Sciatic nerve (tissue), 2 donors: ENCODE data around the gene KCNJ4. TPM values are rescaled to one million over a fixed set of nuclear protein-coding genes. Genes with fewer than 3 reads are reported as not detected.
A peak's percentile ranks its signal among the peaks of the same experiment; 100 is the strongest.
"Not testable (repeated sequence)": the region's sequence is repeated elsewhere in the genome, so short reads cannot be mapped to it uniquely, and the experiment has no call there.

Source experiments
- ATAC-seq: fragments of 200-7000 bp; cut with Tn5 transposase; one replicate; pipeline ENCODE4 v1.9.1; 2020; ENCODE audit warnings: mild to moderate bottlenecking, moderate library complexity
- DNase-seq: peaks from one replicate; pipeline ENCODE4 v3.0.0-alpha.2; 2020; ENCODE audit warnings: low spot score
- intact Hi-C: fragments of 100-400 bp; cut with DNase I; formaldehyde crosslinking; loops from one replicate; pipeline ENCODE4 v1.14.2; 2022
- total RNA-seq: library from RNA; stranded (reverse); fragmentation: NEBNext Ultra II Directional; extraction: Animal tissue kit (Norgen Biotek cat#: 25700); gene quantifications from one replicate; pipeline ENCODE4 v1.2.1, GENCODE V29; 2021
- donor health status: DM: no; HTN: no; CAD: no.
- donor health status: DM: no; HTN: no; CAD: no.

KCNJ4 gene
- total RNA-seq, 1 donor from 2014 or later, result 0.71 TPM

- DNase-seq, result no peak
- intact Hi-C loops, result no loop called here
- no peak for ATAC-seq
Measured at GRCh38 chr22:38418589-38418988, 36.4 kb downstream of the KCNJ4 start.

GRCh38 chr22:38417252-38418060 lies 37.5 kb downstream of the KCNJ4 start:
- ATAC-seq, result no peak
- intact Hi-C loops, result no loop called here
- peak; percentile 52 for DNase-seq

- intact Hi-C loops, result no loop called here
- no peak for ATAC-seq
- DNase-seq, result peak; percentile 34
Measured at GRCh38 chr22:38416621-38417251, 38.3 kb downstream of the KCNJ4 start.

- peak; percentile 55 for DNase-seq
- ATAC-seq, result peak; percentile 18
Measured at GRCh38 chr22:38415561-38416321, 39.3 kb downstream of the KCNJ4 start.

GRCh38 chr22:38415046-38415445 lies 40.0 kb downstream of the KCNJ4 start:
- ATAC-seq, result no peak
- peak; percentile 45 for DNase-seq
- intact Hi-C loops, result no loop called here

More at GRCh38 chr22:38415561-38416321, 39.3 kb downstream of the KCNJ4 start:
- intact Hi-C loops, result no loop called here

- DNase-seq (peak; percentile 49), ATAC-seq (no peak)
- intact Hi-C loops, result no loop called here
Measured at GRCh38 chr22:38414009-38414395, 41.0 kb downstream of the KCNJ4 start.

DNA sequence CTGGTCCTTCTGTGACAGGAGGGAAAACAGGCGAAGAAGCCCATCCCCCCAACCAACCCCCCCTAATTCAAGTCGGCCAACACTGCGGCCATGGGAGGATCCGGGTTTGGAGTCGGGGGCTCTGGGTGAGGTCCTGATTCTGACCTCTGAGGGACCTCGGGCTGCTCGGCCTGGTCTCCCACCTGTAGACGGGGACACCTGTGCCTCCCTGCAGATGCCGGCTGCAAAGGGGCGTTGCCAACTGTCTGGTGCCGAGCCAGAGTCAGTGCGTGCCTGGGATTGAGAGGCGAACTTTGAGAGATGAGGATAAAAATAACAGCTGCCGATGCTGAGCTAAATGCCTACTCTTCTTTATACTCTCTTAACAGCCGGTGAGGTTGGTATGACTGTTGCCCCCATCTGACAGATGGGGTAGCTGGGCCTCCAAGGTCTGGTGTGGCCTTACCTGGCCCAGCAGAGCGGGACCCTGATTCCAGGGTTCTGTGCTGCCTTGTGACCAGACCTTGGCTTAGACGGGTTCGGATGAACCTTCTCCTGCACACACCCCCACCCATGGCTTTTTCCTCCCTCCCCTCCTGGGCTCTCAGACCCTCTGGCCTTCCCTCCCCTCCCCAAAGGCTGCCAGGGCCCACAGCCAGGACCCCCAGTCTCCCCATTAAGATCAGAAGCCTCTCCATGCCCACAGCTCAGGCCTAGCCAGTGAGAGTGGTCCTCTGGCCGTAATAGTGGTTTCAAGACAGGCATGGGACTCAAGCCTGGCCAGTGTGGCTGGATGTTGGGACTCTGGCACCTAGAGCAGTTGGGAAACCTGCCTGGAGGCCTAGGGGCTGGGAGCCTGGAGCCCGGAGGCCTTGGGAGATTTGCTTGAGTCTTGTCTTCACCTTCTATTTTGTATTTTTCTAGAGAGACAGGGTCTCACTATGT lies 41.7 kb downstream of the KCNJ4 start:
- intact Hi-C loops, result no loop called here
- peak; percentile 40 for DNase-seq
- peak; percentile 33 for ATAC-seq

- DNase-seq, result peak; percentile 57
- intact Hi-C loops, result no loop called here
- peak; percentile 29 for ATAC-seq
Measured at GRCh38 chr22:38412435-38413084, 42.4 kb downstream of the KCNJ4 start.

DNA sequence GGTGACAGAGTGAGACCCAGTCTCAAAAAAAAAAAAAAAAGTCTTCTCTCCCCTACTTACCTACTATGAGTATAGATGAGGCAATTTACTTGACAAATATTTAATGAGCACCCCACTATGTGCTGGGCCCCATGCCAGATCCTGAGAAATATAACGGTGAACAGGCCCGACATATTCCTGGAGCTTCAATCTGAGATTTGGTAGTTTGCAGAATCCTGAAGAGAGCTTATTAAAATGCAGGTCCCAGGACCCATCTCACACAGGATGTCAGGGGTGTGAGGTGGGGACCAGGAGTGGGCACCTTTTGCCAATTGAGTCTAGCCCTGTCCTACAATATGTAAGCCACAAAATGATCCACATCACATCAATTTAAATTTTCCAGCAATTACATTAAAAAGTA lies 44.0 kb downstream of the KCNJ4 start:
- ATAC-seq (no peak), DNase-seq (peak; percentile 33)
- intact Hi-C loops, result no loop called here

DNA sequence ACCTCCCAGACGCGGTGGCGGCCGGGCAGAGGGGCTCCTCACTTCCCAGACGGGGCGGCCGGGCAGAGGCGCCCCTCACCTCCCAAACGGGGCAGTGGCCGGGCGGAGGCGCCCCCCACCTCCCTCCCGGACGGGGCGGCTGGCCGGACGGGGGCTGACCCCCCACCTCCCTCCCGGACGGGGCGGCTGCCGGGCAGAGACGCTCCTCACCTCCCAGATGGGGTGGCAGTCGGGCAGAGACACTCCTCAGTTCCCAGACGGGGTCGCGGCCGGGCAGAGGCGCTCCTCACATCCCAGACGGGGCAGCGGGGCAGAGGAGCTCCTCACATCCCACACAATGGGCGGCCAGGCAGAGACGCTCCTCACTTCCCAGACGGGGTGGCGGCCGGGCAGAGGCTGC lies 45.1 kb downstream of the KCNJ4 start:
- peak; percentile 39 for DNase-seq
- intact Hi-C loops, ATAC-seq: not testable (repeated sequence)

GRCh38 chr22:38406617-38407016 lies 48.4 kb downstream of the KCNJ4 start:
- DNase-seq (no peak), ATAC-seq (no peak)
- intact Hi-C loops, result no loop called here

DNA sequence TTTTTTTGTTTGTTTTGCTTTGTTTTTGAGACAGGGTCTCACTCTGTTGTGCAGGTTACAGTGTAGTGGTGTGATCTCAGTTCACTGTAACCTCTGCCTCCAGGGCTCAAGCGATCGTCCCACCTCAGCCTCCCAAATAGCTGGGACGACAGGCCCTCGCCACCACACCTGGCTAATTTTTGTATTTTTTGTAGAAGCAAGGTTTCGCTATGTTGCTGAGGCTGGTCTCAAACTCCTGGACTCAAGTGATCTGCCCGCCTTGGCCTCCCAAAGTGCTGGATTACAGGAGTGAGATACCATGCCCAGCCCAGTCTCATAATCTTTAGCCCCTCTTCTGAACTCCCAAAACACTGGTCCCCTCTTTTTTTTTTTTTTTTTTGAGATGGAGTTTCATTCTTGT lies 50.6 kb downstream of the KCNJ4 start:
- no peak for ATAC-seq
- no peak for DNase-seq
- intact Hi-C loops, result no loop called here

- intact Hi-C loops, result no loop called here
- no peak for DNase-seq
- no peak for ATAC-seq
Measured at GRCh38 chr22:38403812-38404211, 51.2 kb downstream of the KCNJ4 start.

GRCh38 chr22:38402204-38402603 lies 52.8 kb downstream of the KCNJ4 start:
- ATAC-seq, result no peak
- intact Hi-C loops, result no loop called here
- no peak for DNase-seq

GRCh38 chr22:38401336-38402084 lies 53.5 kb downstream of the KCNJ4 start:
- no peak for ATAC-seq
- intact Hi-C loops, result no loop called here
- no peak for DNase-seq

DNA sequence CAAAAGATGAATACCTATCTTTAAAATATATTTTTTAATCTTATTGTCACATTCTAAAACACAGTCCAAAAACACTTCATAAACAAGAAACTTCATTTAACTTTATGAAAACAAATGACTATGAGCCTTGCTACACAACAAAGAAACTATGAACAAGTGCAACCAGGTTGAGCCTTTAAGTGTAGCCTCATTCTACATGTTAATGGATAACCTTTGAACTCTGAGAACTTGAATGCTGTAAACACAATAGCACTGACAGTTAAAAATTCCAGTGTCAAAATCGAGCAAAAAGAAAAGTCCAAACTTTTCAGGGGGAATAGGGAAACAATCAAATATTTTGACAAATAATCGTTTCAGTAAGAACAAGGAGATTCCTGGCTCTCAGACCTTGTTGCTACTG lies 54.7 kb downstream of the KCNJ4 start:
- intact Hi-C loops, ATAC-seq, DNase-seq: not testable (repeated sequence)

GRCh38 chr22:38398609-38399461 lies 56.2 kb downstream of the KCNJ4 start:
- DNase-seq (peak; percentile 94), ATAC-seq (peak; percentile 90)
- intact Hi-C loops, result no loop called here
